CD8-positive, alpha-beta memory T cell (primary cell): Measurements from ENCODE around the gene DOCK4. TPM values are rescaled to one million over a fixed set of nuclear protein-coding genes. Genes with fewer than 3 reads are reported as not detected.
"Not testable (repeated sequence)": the region's sequence is repeated elsewhere in the genome, so short reads cannot be mapped to it uniquely, and the experiment has no call there.

Experiments used
- CTCF ChIA-PET: fragments of 350-600 bp; sonication (Branson Sonifier 250); formaldehyde crosslinking; loops from one replicate; lab custom pipeline; 2021; ENCODE audit warnings: antibody characterized with exemption; lab: Charles Lee
- POLR2A ChIA-PET: fragments of 350-600 bp; sonication (Branson Sonifier 250); formaldehyde crosslinking; loops from one replicate; lab custom pipeline; 2021; ENCODE audit warnings: antibody characterized with exemption; lab: Charles Lee
- DNase-seq, 5 donors: peaks; one replicate each; pipeline versions ENCODE4 v3.0.0 to v3.0.0-alpha.2; 2020 to 2022; ENCODE audit warnings: mixed read lengths in 1 of 5
- H3K27ac ChIP-seq: one replicate; pipeline ENCODE4 v1.7.0; 2013; ENCODE audit warnings: low read depth, mild to moderate bottlenecking, low read length, moderate library complexity
- H3K27me3 ChIP-seq: 2 replicates; pipeline ENCODE4 v1.7.0; 2013; ENCODE audit warnings: low read length, mild to moderate bottlenecking; ENCODE audit not compliant: insufficient read depth, poor library complexity, severe bottlenecking
- H3K36me3 ChIP-seq: 2 replicates; pipeline ENCODE4 v1.7.0; 2013; ENCODE audit warnings: mild to moderate bottlenecking, low read length, moderate library complexity; ENCODE audit not compliant: insufficient read depth
- H3K4me1 ChIP-seq: 2 replicates; pipeline ENCODE4 v1.7.0; 2013; ENCODE audit warnings: mild to moderate bottlenecking, low read length, moderate library complexity; ENCODE audit not compliant: insufficient read depth
- H3K4me3 ChIP-seq: 2 replicates; pipeline ENCODE4 v1.7.0; 2013; ENCODE audit warnings: mild to moderate bottlenecking, low read length
- H3K9me3 ChIP-seq: 2 replicates; pipeline ENCODE4 v1.7.0; 2013; ENCODE audit warnings: mild to moderate bottlenecking, low read length
- H3K27ac Mint-ChIP-seq, 8 donors: one replicate each; pipeline ENCODE4 v1.8.0; 2020 to 2021; ENCODE audit warnings: mixed read lengths in 8 of 8, mild to moderate bottlenecking in 6 of 8, inconsistent platforms in 3 of 8, moderate library complexity in 3 of 8
- H3K27me3 Mint-ChIP-seq, 2 donors: one replicate each; pipeline ENCODE4 v1.8.0; 2020 to 2021; ENCODE audit warnings: mixed read lengths in 2 of 2, mild to moderate bottlenecking in 1 of 2, moderate library complexity in 1 of 2
- H3K36me3 Mint-ChIP-seq, 3 donors: one replicate each; pipeline ENCODE4 v1.8.0; 2020 to 2021; ENCODE audit warnings: mixed read lengths in 3 of 3, inconsistent platforms in 1 of 3, mild to moderate bottlenecking in 1 of 3
- H3K4me1 Mint-ChIP-seq, 3 donors: one replicate each; pipeline ENCODE4 v1.8.0; 2020 to 2021; ENCODE audit warnings: mixed read lengths in 3 of 3, inconsistent platforms in 1 of 3, mild to moderate bottlenecking in 1 of 3
- H3K4me3 Mint-ChIP-seq, 7 donors: one replicate each; pipeline ENCODE4 v1.8.0; 2020 to 2021; ENCODE audit warnings: mixed read lengths in 7 of 7, mild to moderate bottlenecking in 6 of 7, moderate library complexity in 4 of 7, inconsistent platforms in 2 of 7
- H3K9me3 Mint-ChIP-seq, 5 donors: one replicate each; pipeline ENCODE4 v1.8.0; 2020 to 2022; ENCODE audit warnings: mixed read lengths in 5 of 5, mild to moderate bottlenecking in 3 of 5, moderate library complexity in 2 of 5, inconsistent platforms in 1 of 5
- polyA plus RNA-seq: library from polyadenylated mRNA; unstranded; fragments of 300-500 nt; fragmentation: Illumina TruSeq; gene quantifications from one replicate; pipeline ENCODE4 v1.2.3, GENCODE V29; 2021
- total RNA-seq, 2 experiments: library from RNA; stranded (reverse); gene quantifications; one replicate each; pipeline ENCODE4 v1.2.3, GENCODE V29; 2021

DOCK4 gene
- total and polyA plus RNA-seq, 3 experiments from 2014 or later, result 1.2 TPM; not detected in 1

DNA sequence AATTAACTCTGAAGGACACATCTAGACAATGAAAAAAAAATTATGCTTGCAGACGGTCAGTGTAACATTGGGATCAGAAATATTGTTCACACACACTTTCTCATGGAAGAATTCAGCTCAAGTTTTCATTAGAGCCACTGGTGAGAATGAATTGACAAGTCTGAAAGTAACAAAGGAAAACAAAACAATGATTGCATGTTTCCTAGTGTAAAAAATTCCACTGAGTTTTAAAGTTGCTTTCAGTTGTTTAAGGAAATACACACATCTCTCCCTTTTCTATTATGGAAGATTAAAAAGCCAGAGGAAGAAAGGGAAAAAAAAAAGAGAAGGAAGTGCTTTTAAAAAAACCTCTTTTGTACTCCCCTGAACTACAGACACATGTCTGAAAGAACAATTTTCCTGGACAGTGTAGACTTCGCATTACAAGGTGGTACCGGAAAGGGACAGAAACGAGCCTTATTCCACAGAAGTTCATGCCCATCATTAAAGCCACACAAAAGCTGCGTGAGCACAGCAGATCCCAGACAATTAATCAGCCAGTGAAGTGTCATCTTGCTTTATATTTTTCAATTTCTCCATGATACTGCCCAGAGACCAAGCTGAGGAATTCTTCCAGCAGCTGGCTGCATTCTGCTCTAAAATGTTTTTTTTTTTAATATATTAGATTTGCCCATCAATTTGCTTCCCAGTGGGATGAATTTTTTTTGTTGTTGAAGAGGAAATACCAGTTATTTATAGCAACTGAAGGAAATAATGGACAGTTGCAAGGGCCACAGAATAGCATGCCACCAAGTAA lies 294.8 kb downstream of the DOCK4 start:
- no peaks in the 10 kb centered on the region for H3K4me1 ChIP-seq
- Mint-ChIP-seq H3K9me3 (peaks cover 0 to 9% (median 0%) of the 10 kb centered on the region in 5 donors), H3K4me3 (no peak overlapping the region), H3K4me1 (no peaks in the 10 kb centered on the region), H3K27me3 (peaks cover 0 to 1% of the 10 kb centered on the region in 2 donors), H3K36me3 (peaks cover 0 to 5% (median 0%) of the 10 kb centered on the region in 3 donors), H3K27ac (no peak overlapping the region)
- CTCF ChIA-PET, result no interaction called here
- H3K9me3 ChIP-seq, result no peaks in the 10 kb centered on the region
- no peaks in the 10 kb centered on the region for H3K27me3 ChIP-seq
- no peak for DNase-seq
- H3K36me3 ChIP-seq, result no peaks in the 10 kb centered on the region
- POLR2A ChIA-PET, result no interaction called here
- H3K27ac ChIP-seq, result no peak overlapping the region
- H3K4me3 ChIP-seq, result no peak overlapping the region

GRCh38 chr7:111910656-111911055 lies 295.5 kb downstream of the DOCK4 start:
- no peaks in the 10 kb centered on the region for H3K27me3 ChIP-seq

GRCh38 chr7:111908673-111909072 lies 297.5 kb downstream of the DOCK4 start:
- H3K36me3 ChIP-seq, H3K4me1 ChIP-seq, H3K4me3 Mint-ChIP-seq, H3K9me3 ChIP-seq, H3K27me3 Mint-ChIP-seq, H3K4me1 Mint-ChIP-seq, H3K36me3 Mint-ChIP-seq, DNase-seq, H3K27ac ChIP-seq, H3K9me3 Mint-ChIP-seq, H3K27me3 ChIP-seq, POLR2A ChIA-PET, H3K27ac Mint-ChIP-seq, H3K4me3 ChIP-seq, CTCF ChIA-PET: not testable (repeated sequence)

More at GRCh38 chr7:111910656-111911055, 295.5 kb downstream of the DOCK4 start:
- no peak overlapping the region for H3K27ac Mint-ChIP-seq
- no peak overlapping the region for H3K4me3 ChIP-seq
- POLR2A ChIA-PET, result no interaction called here
- peaks cover 0 to 9% (median 0%) of the 10 kb centered on the region in 5 donors for H3K9me3 Mint-ChIP-seq
- CTCF ChIA-PET, result no interaction called here
- peaks cover 0 to 1% of the 10 kb centered on the region in 2 donors for H3K27me3 Mint-ChIP-seq
- no peaks in the 10 kb centered on the region for H3K36me3 ChIP-seq
- no peaks in the 10 kb centered on the region for H3K9me3 ChIP-seq
- no peak overlapping the region for H3K4me3 Mint-ChIP-seq
- no peak for DNase-seq
- H3K4me1 ChIP-seq, result no peaks in the 10 kb centered on the region
- no peak overlapping the region for H3K27ac ChIP-seq
- H3K4me1 Mint-ChIP-seq, result no peaks in the 10 kb centered on the region
- peaks cover 0 to 5% (median 0%) of the 10 kb centered on the region in 3 donors for H3K36me3 Mint-ChIP-seq

- Mint-ChIP-seq H3K9me3 (peaks cover 0 to 3% (median 0%) of the 10 kb centered on the region in 5 donors), H3K4me3 (no peak overlapping the region), H3K4me1 (no peaks in the 10 kb centered on the region), H3K27me3 (peaks cover 0 to 1% of the 10 kb centered on the region in 2 donors), H3K36me3 (no peaks in the 10 kb centered on the region), H3K27ac (no peak overlapping the region)
- H3K27ac ChIP-seq, result no peak overlapping the region
- no peak overlapping the region for H3K4me3 ChIP-seq
- no peaks in the 10 kb centered on the region for H3K4me1 ChIP-seq
- DNase-seq, result no peak
- no peaks in the 10 kb centered on the region for H3K9me3 ChIP-seq
- no peaks in the 10 kb centered on the region for H3K27me3 ChIP-seq
- CTCF ChIA-PET, result no interaction called here
- no peaks in the 10 kb centered on the region for H3K36me3 ChIP-seq
- POLR2A ChIA-PET, result no interaction called here
Measured at GRCh38 chr7:111903797-111904196, 302.4 kb downstream of the DOCK4 start.

GRCh38 chr7:111903016-111903415 lies 303.2 kb downstream of the DOCK4 start:
- peaks cover 0 to 1% of the 10 kb centered on the region in 2 donors for H3K27me3 Mint-ChIP-seq
- CTCF ChIA-PET, result no interaction called here
- H3K9me3 Mint-ChIP-seq, result peaks cover 0 to 3% (median 0%) of the 10 kb centered on the region in 5 donors
- DNase-seq, result no peak
- H3K27me3 ChIP-seq, result no peaks in the 10 kb centered on the region
- no peak overlapping the region for H3K27ac Mint-ChIP-seq
- H3K4me1 Mint-ChIP-seq, result no peaks in the 10 kb centered on the region
- H3K36me3 ChIP-seq, result no peaks in the 10 kb centered on the region
- H3K9me3 ChIP-seq, result no peaks in the 10 kb centered on the region
- POLR2A ChIA-PET, result no interaction called here
- H3K4me3 ChIP-seq, result no peak overlapping the region
- H3K4me1 ChIP-seq, result no peaks in the 10 kb centered on the region
- H3K4me3 Mint-ChIP-seq, result no peak overlapping the region
- no peak overlapping the region for H3K27ac ChIP-seq
- H3K36me3 Mint-ChIP-seq, result no peaks in the 10 kb centered on the region

GRCh38 chr7:111900283-111900682 lies 305.9 kb downstream of the DOCK4 start:
- no peaks in the 10 kb centered on the region for H3K4me1 Mint-ChIP-seq
- H3K9me3 ChIP-seq, result no peaks in the 10 kb centered on the region
- DNase-seq, result no peak
- peaks cover 0 to 4% of the 10 kb centered on the region in 2 donors for H3K27me3 Mint-ChIP-seq
- H3K9me3 Mint-ChIP-seq, result no peaks in the 10 kb centered on the region
- no peaks in the 10 kb centered on the region for H3K36me3 ChIP-seq
- no peak overlapping the region for H3K4me3 ChIP-seq
- POLR2A ChIA-PET, result no interaction called here
- H3K27me3 ChIP-seq, result no peaks in the 10 kb centered on the region
- H3K27ac Mint-ChIP-seq, result no peak overlapping the region
- CTCF ChIA-PET, result no interaction called here
- no peaks in the 10 kb centered on the region for H3K36me3 Mint-ChIP-seq
- no peaks in the 10 kb centered on the region for H3K4me1 ChIP-seq
- H3K4me3 Mint-ChIP-seq, result no peak overlapping the region
- H3K27ac ChIP-seq, result no peak overlapping the region

DNA sequence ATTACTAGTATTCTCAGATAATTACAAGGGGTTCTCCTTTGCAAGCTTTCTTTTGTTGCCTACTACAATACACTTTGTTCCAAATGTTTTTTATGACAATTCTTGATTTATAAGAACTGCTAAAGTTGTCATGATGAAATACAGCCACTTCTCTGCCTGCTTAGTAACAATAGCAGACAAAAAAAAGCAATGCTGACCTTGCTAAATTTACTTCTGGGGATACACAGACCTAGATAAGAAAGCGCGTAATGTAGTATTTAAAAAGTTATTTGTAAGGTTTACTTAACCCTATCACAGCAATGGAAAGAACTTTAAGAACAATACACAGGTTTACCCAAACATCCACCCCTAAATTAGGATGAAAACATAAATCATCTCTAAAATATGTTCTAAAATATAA lies 311.1 kb downstream of the DOCK4 start:
- DNase-seq, result no peak
- H3K27ac ChIP-seq, result no peak overlapping the region
- H3K9me3 Mint-ChIP-seq, result no peaks in the 10 kb centered on the region
- H3K4me1 Mint-ChIP-seq, result no peaks in the 10 kb centered on the region
- no peaks in the 10 kb centered on the region for H3K27me3 ChIP-seq
- no peaks in the 10 kb centered on the region for H3K4me1 ChIP-seq
- H3K9me3 ChIP-seq, result no peaks in the 10 kb centered on the region
- POLR2A ChIA-PET, result no interaction called here
- H3K36me3 ChIP-seq, result no peaks in the 10 kb centered on the region
- H3K4me3 ChIP-seq, result no peak overlapping the region
- H3K27me3 Mint-ChIP-seq, result peaks cover 0 to 4% of the 10 kb centered on the region in 2 donors
- CTCF ChIA-PET, result no interaction called here
- H3K36me3 Mint-ChIP-seq, result no peaks in the 10 kb centered on the region
- H3K27ac Mint-ChIP-seq, result no peak overlapping the region
- H3K4me3 Mint-ChIP-seq, result no peak overlapping the region

- no peaks in the 10 kb centered on the region for H3K9me3 ChIP-seq
- H3K27me3 ChIP-seq, result no peaks in the 10 kb centered on the region
- no peaks in the 10 kb centered on the region for H3K36me3 ChIP-seq
- no peak for DNase-seq
- H3K4me1 Mint-ChIP-seq, result no peaks in the 10 kb centered on the region
- H3K27me3 Mint-ChIP-seq, result peaks cover 0 to 4% of the 10 kb centered on the region in 2 donors
- H3K4me3 ChIP-seq, result no peak overlapping the region
- POLR2A ChIA-PET, result no interaction called here
- no peak overlapping the region for H3K4me3 Mint-ChIP-seq
- CTCF ChIA-PET, result no interaction called here
- H3K27ac ChIP-seq, result no peak overlapping the region
- H3K4me1 ChIP-seq, result no peaks in the 10 kb centered on the region
- no peak overlapping the region for H3K27ac Mint-ChIP-seq
- no peaks in the 10 kb centered on the region for H3K9me3 Mint-ChIP-seq
- no peaks in the 10 kb centered on the region for H3K36me3 Mint-ChIP-seq
Measured at GRCh38 chr7:111894518-111894917, 311.7 kb downstream of the DOCK4 start.
